B cell (primary cell): Measurements from ENCODE around the gene CNRIP1. TPM values are rescaled to one million over a fixed set of nuclear protein-coding genes. Genes with fewer than 3 reads are reported as not detected.

Experiments
- ATAC-seq: fragments of 200-7000 bp; cut with Tn5 transposase; one replicate; pipeline ENCODE4 v1.10.0; 2021; ENCODE audit warnings: low read depth, mild to moderate bottlenecking, moderate number of reproducible peaks, moderate library complexity
- CTCF ChIA-PET: fragments of 350-600 bp; sonication (Branson Sonifier 250); formaldehyde crosslinking; loops from one replicate; lab custom pipeline; 2021; ENCODE audit warnings: antibody characterized with exemption, inconsistent platforms; lab: Charles Lee
- POLR2A ChIA-PET: fragments of 350-600 bp; sonication (Branson Sonifier 250); formaldehyde crosslinking; loops from one replicate; lab custom pipeline; 2021; ENCODE audit warnings: antibody characterized with exemption; lab: Charles Lee
- DNase-seq: peaks from one replicate; pipeline ENCODE4 v3.0.0; 2013
- H2AFZ ChIP-seq: 2 replicates; pipeline ENCODE4 v1.6.1; 2012; ENCODE audit warnings: mild to moderate bottlenecking, low read depth, low read length; ENCODE audit not compliant: insufficient read depth, poor library complexity, severe bottlenecking
- H3K27ac ChIP-seq, 2 donors: 1 replicate in 1 of 2; 2 replicates in 1 of 2; pipeline ENCODE4 v1.5.1; 2012 to 2013; ENCODE audit warnings: low read length in 2 of 2, mild to moderate bottlenecking in 2 of 2, moderate library complexity in 1 of 2
- H3K27me3 ChIP-seq, 4 experiments: fragments of 200-600 bp in 1 of 4; sonication (generic) in 1 of 4; replicated peaks in 1 of 4; 1 replicate in 2 of 4; 2 replicates in 2 of 4; pipeline versions ENCODE4 v1.6.1 to v1.7.0; 2013 to 2016; ENCODE audit warnings: low read length in 3 of 4, mild to moderate bottlenecking in 2 of 4, mixed read lengths in 1 of 4, moderate library complexity in 1 of 4; ENCODE audit not compliant: insufficient read depth in 4 of 4, control insufficient read depth in 3 of 4; ENCODE audit errors: control extremely low read depth in 1 of 4
- H3K36me3 ChIP-seq, 2 experiments: replicated peaks in 1 of 2; 1 replicate in 1 of 2; 2 replicates in 1 of 2; pipeline versions ENCODE4 v1.6.1 to v1.7.1; 2013; ENCODE audit warnings: low read length in 1 of 2; ENCODE audit not compliant: insufficient read depth in 2 of 2, control insufficient read depth in 1 of 2; ENCODE audit errors: control extremely low read depth in 1 of 2, extremely low read depth in 1 of 2
- H3K4me1 ChIP-seq, 2 donors: fragments of 200-600 bp in 1 of 2; sonication (generic) in 1 of 2; 1 replicate in 1 of 2; 2 replicates in 1 of 2; pipeline versions ENCODE4 v1.5.1 to v1.6.1; 2013 to 2017; ENCODE audit warnings: low read length in 2 of 2; ENCODE audit not compliant: control insufficient read depth in 2 of 2, insufficient read depth in 2 of 2
- H3K4me2 ChIP-seq: replicated peaks from 2 replicates; pipeline ENCODE3; 2012; ENCODE audit warnings: mild to moderate bottlenecking, low read depth, low read length; ENCODE audit not compliant: poor library complexity, severe bottlenecking
- H3K4me3 ChIP-seq, 5 experiments: fragments of 200-600 bp in 1 of 5; sonication (generic) in 1 of 5; 1 replicate in 3 of 5; 2 replicates in 2 of 5; pipeline versions ENCODE4 v1.5.1 to v1.7.0; 2011 to 2016; ENCODE audit warnings: low read length in 4 of 5, mild to moderate bottlenecking in 4 of 5, low read depth in 2 of 5, control low read depth in 1 of 5, moderate library complexity in 1 of 5; ENCODE audit not compliant: insufficient read depth in 1 of 5; ENCODE audit errors: control extremely low read depth in 1 of 5, extremely low read depth in 1 of 5
- H3K79me2 ChIP-seq: fragments of 200-600 bp; sonication (generic); one replicate; pipeline ENCODE4 v1.6.0; 2016; ENCODE audit warnings: low read length; ENCODE audit not compliant: control insufficient read depth, insufficient read depth
- H3K9ac ChIP-seq: fragments of 200-600 bp; sonication (generic); 2 replicates; pipeline ENCODE4 v1.6.1; 2017; ENCODE audit warnings: mild to moderate bottlenecking, low read length, moderate library complexity
- H3K9me3 ChIP-seq, 3 donors: one replicate each; pipeline versions ENCODE4 v1.6.1 to v1.7.1; 2013; ENCODE audit warnings: low read length in 2 of 3; ENCODE audit not compliant: control insufficient read depth in 2 of 3, insufficient read depth in 1 of 3; ENCODE audit errors: control extremely low read depth in 1 of 3
- H4K20me1 ChIP-seq: 2 replicates; pipeline ENCODE4 v1.6.0; 2012; ENCODE audit warnings: mild to moderate bottlenecking, low read length; ENCODE audit not compliant: insufficient read depth, control insufficient read depth, poor library complexity, severe bottlenecking
- H3K27ac Mint-ChIP-seq: one replicate; pipeline ENCODE4 v1.8.0; 2021; ENCODE audit warnings: mixed read lengths
- H3K27me3 Mint-ChIP-seq: one replicate; pipeline ENCODE4 v1.8.0; 2021; ENCODE audit warnings: mixed read lengths
- H3K4me1 Mint-ChIP-seq: one replicate; pipeline ENCODE4 v1.8.0; 2021; ENCODE audit warnings: mixed read lengths
- H3K4me3 Mint-ChIP-seq: one replicate; pipeline ENCODE4 v1.8.0; 2021; ENCODE audit warnings: mixed read lengths
- H3K9me3 Mint-ChIP-seq: one replicate; pipeline ENCODE4 v1.8.0; 2022; ENCODE audit warnings: mixed read lengths; ENCODE audit not compliant: insufficient read depth
- EZH2 ChIP-seq: IDR thresholded peaks from 2 replicates; pipeline ENCODE4 v1.6.1; 2012; ENCODE audit warnings: borderline replicate concordance, low read depth, mild to moderate bottlenecking, moderate library complexity, low read length; ENCODE audit not compliant: insufficient read depth, poor library complexity, severe bottlenecking
- WGBS: methylation state at CpG from one replicate; pipeline ENCODE4 v1.1.5; 2013; ENCODE audit warnings: missing lambda C conversion rate; ENCODE audit not compliant: insufficient coverage; 5-methylcytosine and 5-hydroxymethylcytosine counted together
- intact Hi-C: fragments of 100-400 bp; cut with micrococcal nuclease; formaldehyde crosslinking; loops from one replicate; pipeline ENCODE4 v1.10.0; 2022
- polyA plus RNA-seq: library from polyadenylated mRNA; depleted of rRNA; stranded (reverse); fragments of >200 nt; gene quantifications from 2 replicates; pipeline ENCODE4 v1.2.3, GENCODE V29; 2012
- total RNA-seq, 2 donors: library from RNA; stranded (reverse); fragments of 120-200 nt in 1 of 2; gene quantifications; 1 replicate in 1 of 2; 2 replicates in 1 of 2; pipeline versions ENCODE4 v1.2.3 to v1.2.4, GENCODE V29; 2013 to 2022
- TF ChIP-seq, protein P1 (sequence below): fragments of 200-600 bp; IDR thresholded peaks from one replicate; pipeline ENCODE4 v1.8.0; 2022; ENCODE audit warnings: antibody characterized with exemption, mild to moderate bottlenecking

The CNRIP1 gene
- total and polyA plus RNA-seq, 2 donors (not counting 1 experiment from before 2014, with no cell fraction given): not detected

DNA sequence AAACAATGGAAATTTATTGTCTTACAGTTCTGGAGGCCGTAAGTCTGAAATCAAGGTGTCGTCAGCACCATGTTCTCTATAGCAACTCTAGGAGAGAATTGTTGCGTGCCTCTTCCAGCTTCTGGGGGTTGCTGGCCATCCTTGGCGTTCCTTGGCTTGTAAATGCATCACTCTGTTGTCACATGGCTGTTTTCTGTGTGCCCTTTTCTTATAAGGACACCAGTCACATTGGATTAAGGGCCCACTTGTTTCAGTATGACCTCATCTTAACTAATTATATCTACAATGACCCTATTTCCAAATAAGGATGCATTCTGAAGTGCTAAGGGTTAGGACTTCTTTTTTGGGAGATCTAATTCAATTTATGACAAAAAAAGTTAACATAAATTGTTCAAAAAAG, 44.0 kb upstream of the CNRIP1 start:
- H3K27ac ChIP-seq: peak overlapping the region; percentile 89 to 91
- H3K27me3 ChIP-seq: no peaks in the 10 kb centered on the region
- H3K9me3 ChIP-seq: no peaks in the 10 kb centered on the region
- peaks cover 51 to 56% of the 10 kb centered on the region in 2 donors for H3K4me1 ChIP-seq
- H3K4me3 ChIP-seq: no peak overlapping the region
- peak overlapping the region; percentile 97 for H3K4me3 Mint-ChIP-seq
- peaks cover 76% of the 10 kb centered on the region for H3K79me2 ChIP-seq
- ChIA-PET CTCF (interaction anchor here (10.6 kb wide), 1 partner anchor 78 kb away, joined by 163 read pairs; no protein-coding TSS in a partner anchor), POLR2A (no interaction called here)
- peaks cover 2% of the 10 kb centered on the region for H3K9me3 Mint-ChIP-seq
- H3K9ac ChIP-seq: no peak overlapping the region
- intact Hi-C loops: loop anchor here (5.0 to 10.0 kb wide), 4 partner anchors 76 to 421 kb away; no protein-coding TSS in a partner anchor
- no peak for TF ChIP-seq EZH2
- TF ChIP-seq, protein P1, sequence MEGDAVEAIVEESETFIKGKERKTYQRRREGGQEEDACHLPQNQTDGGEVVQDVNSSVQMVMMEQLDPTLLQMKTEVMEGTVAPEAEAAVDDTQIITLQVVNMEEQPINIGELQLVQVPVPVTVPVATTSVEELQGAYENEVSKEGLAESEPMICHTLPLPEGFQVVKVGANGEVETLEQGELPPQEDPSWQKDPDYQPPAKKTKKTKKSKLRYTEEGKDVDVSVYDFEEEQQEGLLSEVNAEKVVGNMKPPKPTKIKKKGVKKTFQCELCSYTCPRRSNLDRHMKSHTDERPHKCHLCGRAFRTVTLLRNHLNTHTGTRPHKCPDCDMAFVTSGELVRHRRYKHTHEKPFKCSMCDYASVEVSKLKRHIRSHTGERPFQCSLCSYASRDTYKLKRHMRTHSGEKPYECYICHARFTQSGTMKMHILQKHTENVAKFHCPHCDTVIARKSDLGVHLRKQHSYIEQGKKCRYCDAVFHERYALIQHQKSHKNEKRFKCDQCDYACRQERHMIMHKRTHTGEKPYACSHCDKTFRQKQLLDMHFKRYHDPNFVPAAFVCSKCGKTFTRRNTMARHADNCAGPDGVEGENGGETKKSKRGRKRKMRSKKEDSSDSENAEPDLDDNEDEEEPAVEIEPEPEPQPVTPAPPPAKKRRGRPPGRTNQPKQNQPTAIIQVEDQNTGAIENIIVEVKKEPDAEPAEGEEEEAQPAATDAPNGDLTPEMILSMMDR: no peak
- peaks cover 0 to 13% of the 10 kb centered on the region in 2 experiments for H3K36me3 ChIP-seq
- H4K20me1 ChIP-seq: no peaks in the 10 kb centered on the region
- peak overlapping the region; percentile 88 for H3K4me2 ChIP-seq
- peaks cover 65% of the 10 kb centered on the region for H3K4me1 Mint-ChIP-seq
- DNase-seq (no peak), ATAC-seq (no peak)
- WGBS: 92% methylated on average over 4 of the region's 4 CpGs
- H3K27me3 Mint-ChIP-seq: no peaks in the 10 kb centered on the region
- peak overlapping the region; percentile 97 for H3K27ac Mint-ChIP-seq
- no peak overlapping the region for H2AFZ ChIP-seq

DNA sequence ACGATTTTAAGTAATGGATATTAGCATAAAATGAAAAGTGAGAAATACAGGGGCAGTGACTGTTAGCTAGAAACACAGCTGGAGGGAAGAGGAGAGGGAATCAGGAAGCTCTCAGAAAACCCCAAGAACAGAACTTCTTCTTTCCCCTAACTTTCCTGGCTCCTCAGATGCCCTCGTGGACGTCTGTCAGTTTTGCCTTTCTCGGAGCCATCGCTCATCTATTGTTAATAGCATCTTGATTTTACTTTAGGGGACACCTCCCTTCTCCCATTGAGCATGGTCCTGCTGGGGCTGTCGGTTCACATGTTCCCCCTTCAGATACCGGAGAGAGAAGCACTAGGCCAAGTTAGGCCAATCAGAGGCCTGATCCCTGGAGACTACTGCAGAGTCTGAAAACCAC, 43.0 kb upstream of the CNRIP1 start:
- peak overlapping the region; percentile 97 for H3K4me3 Mint-ChIP-seq
- 28% methylated on average over 5 of the region's 7 CpGs for WGBS
- Histone ChIP-seq H4K20me1 (no peaks in the 10 kb centered on the region), H3K36me3 (peaks cover 0 to 7% of the 10 kb centered on the region in 2 experiments), H3K27me3 (no peaks in the 10 kb centered on the region), H3K9me3 (no peaks in the 10 kb centered on the region), H3K79me2 (peaks cover 67% of the 10 kb centered on the region), H3K4me2 (peak overlapping the region; percentile 80), H2AFZ (peak overlapping the region; percentile 73), H3K27ac (peak overlapping the region; percentile 89 to 91), H3K4me1 (peaks cover 41 to 52% of the 10 kb centered on the region in 2 donors), H3K9ac (peak overlapping the region; percentile 66), H3K4me3 (peak overlapping the region in 3 of 5 experiments; percentile 14 to 68 (median 42))
- no peaks in the 10 kb centered on the region for H3K27me3 Mint-ChIP-seq
- POLR2A ChIA-PET: interaction anchor here (1.0 kb wide), 1 partner anchor 79 kb away, joined by 3 read pairs; no protein-coding TSS in a partner anchor
- DNase-seq (peak; percentile 60), ATAC-seq (no peak)
- peaks cover 60% of the 10 kb centered on the region for H3K4me1 Mint-ChIP-seq
- CTCF ChIA-PET: interaction anchor here (0.6 to 10.6 kb wide), 7 partner anchors 9 to 110 kb away, joined by 3 to 163 read pairs (median 3); partner anchors contain the start of gene PPP3R1
- no peaks in the 10 kb centered on the region for H3K9me3 Mint-ChIP-seq
- TF ChIP-seq, protein P1: no peak
- no peak for TF ChIP-seq EZH2
- peak overlapping the region; percentile 97 for H3K27ac Mint-ChIP-seq
- intact Hi-C loops: loop anchor here (1.0 to 10.0 kb wide), 9 partner anchors 25 to 422 kb away; partner anchors contain the start of genes PNO1 and PPP3R1
